Tibial artery (tissue), 4 donors: Measurements from ENCODE around the gene TYRP1.

Experiments
- DNase-seq, 2 donors: peaks; one replicate each; pipeline ENCODE4 v3.0.0-alpha.2; 2019
- H3K27ac ChIP-seq, 2 donors: fragments of 200-600 bp; sonication (generic) in 1 of 2; 1 replicate in 1 of 2; 2 replicates in 1 of 2; pipeline ENCODE4 v1.5.1; 2018 to 2019; ENCODE audit warnings: mild to moderate bottlenecking in 1 of 2
- H3K27me3 ChIP-seq, 2 donors: fragments of 200-600 bp; sonication (generic) in 1 of 2; one replicate each; pipeline versions ENCODE4 v1.5.1 to v1.6.0; 2016 to 2019
- H3K36me3 ChIP-seq, 3 donors: fragments of 200-600 bp; sonication (generic) in 2 of 3; one replicate each; pipeline ENCODE4 v1.5.1; 2016 to 2019; ENCODE audit warnings: mild to moderate bottlenecking in 2 of 3
- H3K4me1 ChIP-seq, 4 donors: fragments of 200-600 bp; sonication (generic) in 2 of 4; 1 replicate in 3 of 4; 2 replicates in 1 of 4; pipeline ENCODE4 v1.5.1; 2016 to 2019
- H3K4me3 ChIP-seq, 2 donors: fragments of 200-600 bp; sonication (generic) in 1 of 2; 1 replicate in 1 of 2; 2 replicates in 1 of 2; pipeline ENCODE4 v1.5.1; 2018 to 2019; ENCODE audit warnings: mild to moderate bottlenecking in 2 of 2
- H3K9me3 ChIP-seq, 3 donors: fragments of 200-600 bp; sonication (generic) in 1 of 3; one replicate each; pipeline ENCODE4 v1.5.1; 2016 to 2019
- CTCF ChIP-seq, 2 experiments: fragments of 200-600 bp in 1 of 2; fragments of 450-650 bp in 1 of 2; IDR thresholded peaks; one replicate each; pipeline ENCODE4 v1.5.1; 2017 to 2019; ENCODE audit warnings: antibody characterized with exemption in 2 of 2, mild to moderate bottlenecking in 1 of 2, moderate library complexity in 1 of 2
- intact Hi-C: fragments of 100-400 bp; cut with DNase I; formaldehyde crosslinking; loops from one replicate; pipeline ENCODE4 v1.15.0; 2023; ENCODE audit warnings: low total_unique reads

The TYRP1 gene

GRCh38 chr9:12696931-12697622 is 3.9 kb downstream of the TYRP1 start:
- no peak for DNase-seq
- Histone ChIP-seq H3K4me1 (peaks cover 0 to 42% (median 12%) of the 10 kb centered on the region in 4 donors), H3K4me3 (no peak overlapping the region), H3K27ac (peak overlapping the region in 1 of 2 donors; percentile 18), H3K36me3 (no peaks in the 10 kb centered on the region), H3K27me3 (no peaks in the 10 kb centered on the region), H3K9me3 (no peaks in the 10 kb centered on the region)
- intact Hi-C loops, result no loop called here
- no peak for TF ChIP-seq CTCF (IDR thresholded peaks at IDR 0.05)

GRCh38 chr9:12697719-12698118 is 4.5 kb downstream of the TYRP1 start:
- intact Hi-C loops, result no loop called here
- no peak overlapping the region for H3K4me3 ChIP-seq
- peak overlapping the region in 1 of 2 donors; percentile 18 for H3K27ac ChIP-seq

GRCh38 chr9:12698266-12698665 is 5.1 kb downstream of the TYRP1 start:
- no peak for TF ChIP-seq CTCF (IDR thresholded peaks at IDR 0.05)
- peak overlapping the region in 1 of 2 donors; percentile 18 for H3K27ac ChIP-seq
- no peaks in the 10 kb centered on the region for H3K27me3 ChIP-seq
- no peaks in the 10 kb centered on the region for H3K9me3 ChIP-seq
- no peak overlapping the region for H3K4me3 ChIP-seq
- no peaks in the 10 kb centered on the region for H3K36me3 ChIP-seq
- intact Hi-C loops, result no loop called here
- peaks cover 0 to 42% (median 12%) of the 10 kb centered on the region in 4 donors for H3K4me1 ChIP-seq
- DNase-seq, result no peak

More at GRCh38 chr9:12697719-12698118, 4.5 kb downstream of the TYRP1 start:
- TF ChIP-seq CTCF (IDR thresholded peaks at IDR 0.05), result no peak
- Histone ChIP-seq H3K4me1 (peaks cover 0 to 42% (median 12%) of the 10 kb centered on the region in 4 donors), H3K36me3 (no peaks in the 10 kb centered on the region), H3K27me3 (no peaks in the 10 kb centered on the region), H3K9me3 (no peaks in the 10 kb centered on the region)
- DNase-seq, result no peak

GRCh38 chr9:12698986-12699385 is 5.8 kb downstream of the TYRP1 start:
- H3K27me3 ChIP-seq, result no peaks in the 10 kb centered on the region
- no peaks in the 10 kb centered on the region for H3K9me3 ChIP-seq
- no peaks in the 10 kb centered on the region for H3K36me3 ChIP-seq
- no peak overlapping the region for H3K4me3 ChIP-seq
- TF ChIP-seq CTCF (IDR thresholded peaks at IDR 0.05), result no peak
- intact Hi-C loops, result no loop called here
- H3K27ac ChIP-seq, result no peak overlapping the region
- peaks cover 0 to 42% (median 12%) of the 10 kb centered on the region in 4 donors for H3K4me1 ChIP-seq
- no peak for DNase-seq

- H3K4me3 ChIP-seq, result no peak overlapping the region
- DNase-seq, result no peak
- H3K27ac ChIP-seq, result no peak overlapping the region
- TF ChIP-seq CTCF (IDR thresholded peaks at IDR 0.05), result no peak
- no peaks in the 10 kb centered on the region for H3K27me3 ChIP-seq
- no peaks in the 10 kb centered on the region for H3K9me3 ChIP-seq
- intact Hi-C loops, result no loop called here
- H3K4me1 ChIP-seq, result peaks cover 0 to 42% (median 12%) of the 10 kb centered on the region in 4 donors
- no peaks in the 10 kb centered on the region for H3K36me3 ChIP-seq
Observed at GRCh38 chr9:12699529-12699928, 6.3 kb downstream of the TYRP1 start.
